ENCODE data around the gene CCDC159.
"Not testable (repeated sequence)": the region's sequence is repeated elsewhere in the genome, so short reads cannot be mapped to it uniquely, and the experiment has no call there.

Gene CCDC159

GRCh38 chr19:11377756-11378155 is 31.4 kb downstream of the CCDC159 start:
- H3K27me3 Mint-ChIP-seq (ENCODE audit: low read depth), result peaks cover 19% of the 10 kb centered on the region
- H3K36me3 Mint-ChIP-seq (ENCODE audit: low read depth), result peaks cover 4% of the 10 kb centered on the region
- H3K4me3 Mint-ChIP-seq, result no peak overlapping the region
- peaks cover 13% of the 10 kb centered on the region for H3K4me1 Mint-ChIP-seq
- no peak for TF ChIP-seq CTCF (IDR thresholded peaks at IDR 0.05; ENCODE audit: unreplicated experiment in 3 of 3)
- peak overlapping the region in 1 of 3 experiments; percentile 74 for H3K27ac Mint-ChIP-seq
- H3K9me3 Mint-ChIP-seq, result no peaks in the 10 kb centered on the region

DNA sequence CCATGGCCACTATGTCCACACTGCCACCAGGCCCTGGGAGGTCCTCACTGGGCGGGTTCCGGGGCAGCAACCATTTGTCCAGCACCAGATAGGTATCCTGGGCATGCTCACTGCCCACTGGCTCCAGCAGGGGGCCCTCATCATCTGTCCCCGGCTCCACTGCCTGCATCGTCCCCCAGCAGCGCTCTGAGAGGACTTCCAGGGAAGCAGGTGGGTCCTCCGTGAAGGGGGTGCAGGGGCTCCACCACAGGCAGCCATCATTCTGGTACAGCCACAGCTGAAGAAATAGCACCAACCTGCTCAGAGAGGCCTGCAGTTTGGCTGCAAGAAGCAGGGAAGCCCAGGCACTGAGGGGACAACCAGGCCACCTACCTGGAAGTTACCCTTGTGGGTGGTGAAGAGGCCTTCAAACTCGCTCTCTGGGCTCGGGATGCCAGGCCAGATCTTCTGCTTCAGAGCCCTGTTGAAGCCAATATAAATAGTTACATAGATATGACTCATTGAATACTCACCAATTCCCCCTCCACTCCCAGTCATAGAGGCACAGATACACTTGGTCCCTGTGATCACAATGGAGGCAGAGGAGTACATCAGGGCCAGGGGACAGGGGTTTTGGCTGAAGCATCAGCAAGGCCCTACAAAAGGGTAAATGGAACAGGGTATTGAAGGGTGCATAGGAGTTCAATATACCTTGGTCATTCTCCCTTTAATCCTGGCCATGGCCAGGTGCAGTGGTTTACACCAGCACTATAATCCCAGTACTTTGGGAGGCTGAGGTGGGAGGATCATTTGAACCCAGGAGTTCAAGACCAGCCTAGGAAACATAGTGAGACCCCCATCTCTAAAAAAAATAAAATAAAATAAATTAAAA is 32.2 kb downstream of the CCDC159 start:
- no peaks in the 10 kb centered on the region for H3K9me3 Mint-ChIP-seq
- peak overlapping the region in 1 of 3 experiments; percentile 9 for H3K27ac Mint-ChIP-seq
- peaks cover 4% of the 10 kb centered on the region for H3K36me3 Mint-ChIP-seq (ENCODE audit: low read depth)
- peak; percentile 62 to 76 (median 71) for TF ChIP-seq CTCF (IDR thresholded peaks at IDR 0.05; ENCODE audit: unreplicated experiment in 3 of 3)
- H3K27me3 Mint-ChIP-seq (ENCODE audit: low read depth), result peaks cover 24% of the 10 kb centered on the region
- H3K4me3 Mint-ChIP-seq, result peak overlapping the region; percentile 45 to 76 (median 73)
- H3K4me1 Mint-ChIP-seq, result peaks cover 13% of the 10 kb centered on the region

GRCh38 chr19:11379269-11379845 is 33.0 kb downstream of the CCDC159 start:
- Mint-ChIP-seq H3K27me3 (ENCODE audit: low read depth) (peaks cover 31% of the 10 kb centered on the region), H3K4me3 (peak overlapping the region in 1 of 3 experiments; percentile 28), H3K4me1 (peaks cover 13% of the 10 kb centered on the region)
- not testable (repeated sequence) for H3K9me3 Mint-ChIP-seq; H3K27ac Mint-ChIP-seq; H3K36me3 Mint-ChIP-seq (ENCODE audit: low read depth)

DNA sequence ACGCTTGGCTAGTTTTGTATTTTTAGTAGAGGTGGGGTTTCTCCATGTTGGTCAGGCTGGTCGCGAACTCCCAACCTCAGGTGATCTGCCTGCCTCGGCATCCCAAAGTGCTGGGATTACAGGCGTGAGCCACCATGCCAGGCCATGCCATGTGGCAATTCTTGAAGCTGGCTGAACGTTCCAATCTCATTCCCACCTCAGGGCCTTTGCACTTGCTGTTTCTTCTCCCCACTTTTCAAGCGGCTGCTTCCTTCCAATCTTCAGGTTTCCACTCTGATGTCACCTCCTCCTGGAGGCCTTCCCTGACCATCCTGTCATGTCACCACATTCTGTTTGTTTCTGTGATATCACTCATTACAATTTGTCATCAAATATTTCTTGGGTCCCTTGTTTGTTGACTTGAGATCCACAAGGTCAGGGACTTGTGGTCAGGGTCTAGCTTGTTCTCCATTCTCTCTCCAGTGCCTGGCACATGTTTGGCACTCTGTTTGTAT is 33.6 kb downstream of the CCDC159 start:
- no peak for TF ChIP-seq CTCF (IDR thresholded peaks at IDR 0.05; ENCODE audit: unreplicated experiment in 3 of 3)
- Mint-ChIP-seq H3K4me3 (peak overlapping the region; percentile 92 to 95 (median 92)), H3K36me3 (ENCODE audit: low read depth) (peaks cover 4% of the 10 kb centered on the region), H3K27me3 (ENCODE audit: low read depth) (peaks cover 36% of the 10 kb centered on the region), H3K4me1 (peaks cover 13% of the 10 kb centered on the region), H3K27ac (peak overlapping the region in 1 of 3 experiments; percentile 77), H3K9me3 (no peaks in the 10 kb centered on the region)

- Mint-ChIP-seq H3K9me3 (no peaks in the 10 kb centered on the region), H3K27me3 (ENCODE audit: low read depth) (peaks cover 36% of the 10 kb centered on the region), H3K4me3 (peak overlapping the region; percentile 92 to 95 (median 92)), H3K36me3 (ENCODE audit: low read depth) (peaks cover 4% of the 10 kb centered on the region), H3K27ac (peak overlapping the region; percentile 1 to 88 (median 63)), H3K4me1 (peaks cover 13% of the 10 kb centered on the region)
- peak; percentile 64 to 80 (median 72) for TF ChIP-seq CTCF (IDR thresholded peaks at IDR 0.05; ENCODE audit: unreplicated experiment in 3 of 3)
Observed at GRCh38 chr19:11380653-11381537, 34.6 kb downstream of the CCDC159 start.
